Femur (tissue), 1 donor: ENCODE results near the gene CCNL2.

Experiments used
- DNase-seq: peaks from one replicate; pipeline ENCODE4 v3.0.0-alpha.2; 2017

Gene CCNL2

GRCh38 chr1:1340791-1341548, 58.2 kb downstream of the CCNL2 start:
- no peak for DNase-seq

- DNase-seq, result no peak
Observed at GRCh38 chr1:1340185-1340584, 59.0 kb downstream of the CCNL2 start.

- DNase-seq, result no peak
Observed at GRCh38 chr1:1338278-1338677, 60.9 kb downstream of the CCNL2 start.

- no peak for DNase-seq
Observed at GRCh38 chr1:1337793-1338147, 61.4 kb downstream of the CCNL2 start.

GRCh38 chr1:1336931-1337792, 62.0 kb downstream of the CCNL2 start:
- no peak for DNase-seq

GRCh38 chr1:1336446-1336845, 62.7 kb downstream of the CCNL2 start:
- DNase-seq, result no peak

GRCh38 chr1:1335792-1336248, 63.3 kb downstream of the CCNL2 start:
- no peak for DNase-seq
